Body of pancreas (tissue), 4 donors: ENCODE data around the gene CEMIP2. TPM values are rescaled to one million over a fixed set of nuclear protein-coding genes. Genes with fewer than 3 reads are reported as not detected.

ENCODE experiments used
- ATAC-seq: fragments of 150-250 bp; one replicate; pipeline ENCODE4 v1.9.1; 2016
- DNase-seq, 4 donors: peaks; one replicate each; pipeline ENCODE4 v3.0.0-alpha.2; 2019
- H3K27ac ChIP-seq, 4 donors: fragments of 200-600 bp; sonication (generic); 1 replicate in 3 of 4; 2 replicates in 1 of 4; pipeline versions ENCODE4 v1.5.1 to v1.6.1; 2016 to 2019; ENCODE audit warnings: mild to moderate bottlenecking in 1 of 4, mixed read lengths in 1 of 4, moderate library complexity in 1 of 4
- H3K27me3 ChIP-seq, 2 donors: fragments of 200-600 bp; sonication (generic); one replicate each; pipeline ENCODE4 v1.6.0; 2016; ENCODE audit warnings: mild to moderate bottlenecking in 1 of 2
- H3K36me3 ChIP-seq, 2 donors: fragments of 200-600 bp; sonication (generic); replicated peaks in 1 of 2; 2 replicates each; pipeline ENCODE4 v1.5.1; 2016; ENCODE audit warnings: low read depth in 2 of 2; ENCODE audit not compliant: insufficient read depth in 1 of 2
- H3K4me1 ChIP-seq: fragments of 200-600 bp; sonication (generic); one replicate; pipeline ENCODE4 v1.6.0; 2016
- H3K4me3 ChIP-seq, 2 donors: fragments of 200-600 bp; sonication (generic); 1 replicate in 1 of 2; 2 replicates in 1 of 2; pipeline ENCODE4 v1.5.1; 2016 to 2019
- H3K9me3 ChIP-seq, 3 donors: fragments of 200-600 bp; sonication (generic); 1 replicate in 2 of 3; 2 replicates in 1 of 3; pipeline ENCODE4 v1.5.1; 2016
- CTCF ChIP-seq, 7 experiments: fragments of 450-650 bp in 4 of 7; fragments of 200-600 bp in 3 of 7; sonication (generic) in 3 of 7; IDR thresholded peaks; one replicate each; pipeline ENCODE4 v1.5.1; 2016 to 2019; ENCODE audit warnings: antibody characterized with exemption in 7 of 7
- POLR2A ChIP-seq, 3 donors: fragments of 450-650 bp; IDR thresholded peaks; one replicate each; pipeline ENCODE4 v1.6.1; 2016; ENCODE audit warnings: antibody characterized with exemption in 3 of 3, mild to moderate bottlenecking in 2 of 3
- WGBS, 2 donors: methylation state at CpG; one replicate each; pipeline ENCODE4 v1.1.5; 2017; 5-methylcytosine and 5-hydroxymethylcytosine counted together
- intact Hi-C: fragments of 100-400 bp; cut with DNase I; formaldehyde crosslinking; loops from one replicate; pipeline ENCODE4 v1.15.1; 2023
- total RNA-seq, 2 donors: library from RNA; depleted of rRNA; stranded (reverse); fragments of >200 nt; gene quantifications; one replicate each; pipeline ENCODE4 v1.1.0, GENCODE V29; 2016

Gene CEMIP2
- total RNA-seq, 2 donors from 2014 or later: 28.3 to 33.0 TPM

GRCh38 chr9:71801826-71802225, 33.5 kb upstream of the CEMIP2 start:
- Histone ChIP-seq H3K27ac (no peak overlapping the region), H3K9me3 (no peaks in the 10 kb centered on the region), H3K27me3 (no peaks in the 10 kb centered on the region), H3K36me3 (no peaks in the 10 kb centered on the region), H3K4me3 (no peak overlapping the region), H3K4me1 (no peaks in the 10 kb centered on the region)
- WGBS, 2 donors: 72 to 86% methylated on average over 3 of the region's 3 CpGs
- no peak for TF ChIP-seq CTCF (IDR thresholded peaks at IDR 0.05)
- no peak for TF ChIP-seq POLR2A (IDR thresholded peaks at IDR 0.05)
- ATAC-seq: no peak
- intact Hi-C loops: no loop called here
- no peak for DNase-seq

- peaks cover 10% of the 10 kb centered on the region for H3K4me1 ChIP-seq
- no peaks in the 10 kb centered on the region for H3K27me3 ChIP-seq
- no peak for DNase-seq
- no peak for TF ChIP-seq POLR2A (IDR thresholded peaks at IDR 0.05)
- no peak for TF ChIP-seq CTCF (IDR thresholded peaks at IDR 0.05)
- ATAC-seq: no peak
- no peaks in the 10 kb centered on the region for H3K9me3 ChIP-seq
- H3K27ac ChIP-seq: no peak overlapping the region
- H3K4me3 ChIP-seq: no peak overlapping the region
- H3K36me3 ChIP-seq: no peaks in the 10 kb centered on the region
- WGBS, 2 donors: 60 to 68% methylated on average over 1 of the region's 1 CpG
- intact Hi-C loops: no loop called here
Observed at GRCh38 chr9:71797266-71797665, 29.0 kb upstream of the CEMIP2 start.

- no peak for TF ChIP-seq CTCF (IDR thresholded peaks at IDR 0.05)
- no peaks in the 10 kb centered on the region for H3K36me3 ChIP-seq
- H3K4me3 ChIP-seq: no peak overlapping the region
- WGBS, 2 donors: 81 to 88% methylated on average over 2 of the region's 2 CpGs
- ATAC-seq: no peak
- H3K27me3 ChIP-seq: no peaks in the 10 kb centered on the region
- H3K4me1 ChIP-seq: peaks cover 10% of the 10 kb centered on the region
- intact Hi-C loops: no loop called here
- H3K9me3 ChIP-seq: no peaks in the 10 kb centered on the region
- no peak for DNase-seq
- no peak overlapping the region for H3K27ac ChIP-seq
Observed at GRCh38 chr9:71796100-71796767, 27.9 kb upstream of the CEMIP2 start.

GRCh38 chr9:71795097-71795813, 26.9 kb upstream of the CEMIP2 start:
- Histone ChIP-seq H3K27ac (no peak overlapping the region), H3K27me3 (no peaks in the 10 kb centered on the region), H3K4me3 (no peak overlapping the region), H3K36me3 (no peaks in the 10 kb centered on the region), H3K9me3 (no peaks in the 10 kb centered on the region), H3K4me1 (peaks cover 10% of the 10 kb centered on the region)
- TF ChIP-seq POLR2A (IDR thresholded peaks at IDR 0.05) (no peak), CTCF (IDR thresholded peaks at IDR 0.05) (no peak)
- no peak for DNase-seq
- 77 to 80% methylated on average over 7 of the region's 7 CpGs for WGBS, 2 donors
- ATAC-seq: no peak
- intact Hi-C loops: no loop called here
